ENCODE results near the gene SPINT2. TPM values are rescaled to one million over a fixed set of nuclear protein-coding genes. Genes with fewer than 3 reads are reported as not detected.

Gene SPINT2
- total and polyA plus RNA-seq, 2 of the 13 experiments (the other 11 are each of a cell fraction or from before 2014, with no cell fraction given), result 0.31 to 0.77 TPM

- no peak for TF ChIP-seq HNF1A (IDR thresholded peaks at IDR 0.05; ENCODE audit: low read depth)
- no peak for TF ChIP-seq HNF1A (CRISPR knock-in tag; IDR thresholded peaks at IDR 0.05; ENCODE audit: borderline replicate concordance)
- no peak for TF ChIP-seq MXI1 (IDR thresholded peaks at IDR 0.05; ENCODE audit: borderline replicate concordance, low read depth, low read length)
Measured at GRCh38 chr19:38323291-38323690, 58.9 kb downstream of the SPINT2 start (continued).

GRCh38 chr19:38324431-38324830, 60.1 kb downstream of the SPINT2 start:
- no peak overlapping the region for H3K4me3 ChIP-seq (replicated peaks in 1 of 3; ENCODE audit: insufficient read depth in 1 of 3, low read depth in 2 of 3, low read length in 3 of 3)
- no peak overlapping the region for H3K27ac ChIP-seq (ENCODE audit: extremely low read length, insufficient read depth, low read length)
- CTCF ChIA-PET (ENCODE audit: low intra/inter-chr PET ratio, low total read pairs), result no interaction called here
- in situ Hi-C loops (cut with HindIII; ENCODE audit: extremely low pct_ligation_motif_present, low pct_unique_long_range_greater_than_20kb) (no loop called here), intact Hi-C loops (cut with micrococcal nuclease; ENCODE audit: unreplicated experiment) (loop anchor here (5.0 kb wide), 1 partner anchor 72 kb away; no protein-coding TSS in a partner anchor)
- H3K4me2 ChIP-seq (ENCODE audit: low read depth, low read length), result no peak overlapping the region
- peaks cover 5 to 38% of the 10 kb centered on the region in 2 experiments; a peak in 3 of 5 replicates for H3K27me3 ChIP-seq (ENCODE audit: control insufficient read depth in 1 of 2, insufficient read depth in 2 of 2, low read length in 2 of 2)
- H2AFZ ChIP-seq (ENCODE audit: low read length), result no peak overlapping the region
- WGBS (ENCODE audit: low lambda C conversion rate), result 0% methylated on average over 2 of the region's 4 CpGs
- peaks cover 4% of the 10 kb centered on the region; the same call in 1 of the 2 replicates for H3K4me1 ChIP-seq (ENCODE audit: insufficient read depth, low read length)
- H3K9me3 ChIP-seq (ENCODE audit: low read length), result no peaks in the 10 kb centered on the region
- H3K36me3 ChIP-seq (replicated peaks in 1 of 2; ENCODE audit: control insufficient read depth in 1 of 2, insufficient read depth in 2 of 2, low read length in 2 of 2), result no peaks in the 10 kb centered on the region
- POLR2A ChIA-PET, result no interaction called here
- ATAC-seq, result no peak
- DNase-seq (ENCODE audit: low spot score), result no peak
- BruUV-seq (replicated peaks), result no TSS peak
- FAIRE-seq, result no peak
- no peaks in the 10 kb centered on the region for H4K20me1 ChIP-seq (ENCODE audit: insufficient read depth, low read length)
- no peak overlapping the region for H3K9ac ChIP-seq (ENCODE audit: insufficient read depth, low read depth, low read length)
- H3K79me2 ChIP-seq (ENCODE audit: insufficient read depth, low read length), result no peaks in the 10 kb centered on the region
- TF ChIP-seq MATR3 (CRISPR knock-in tag; IDR thresholded peaks at IDR 0.05) (no peak), ATF4 (CRISPR knock-in tag; IDR thresholded peaks at IDR 0.05) (no peak), SETDB1 (CRISPR knock-in tag; IDR thresholded peaks at IDR 0.05; ENCODE audit: borderline replicate concordance) (no peak), MXD3 (CRISPR knock-in tag; IDR thresholded peaks at IDR 0.05) (no peak), ZNF281 (CRISPR knock-in tag; IDR thresholded peaks at IDR 0.05; ENCODE audit: borderline replicate concordance) (no peak), HOXA9 (CRISPR knock-in tag; IDR thresholded peaks at IDR 0.05; ENCODE audit: borderline replicate concordance) (no peak), SCMH1 (CRISPR knock-in tag; IDR thresholded peaks at IDR 0.05; ENCODE audit: borderline replicate concordance) (no peak), KLF13 (CRISPR knock-in tag; IDR thresholded peaks at IDR 0.05) (no peak), ZNF570 (CRISPR knock-in tag; IDR thresholded peaks at IDR 0.05; ENCODE audit: borderline replicate concordance) (no peak), BCL3 (CRISPR knock-in tag; IDR thresholded peaks at IDR 0.05) (no peak)
